Measurements from ENCODE around the gene NAA35. TPM values are rescaled to one million over a fixed set of nuclear protein-coding genes. Genes with fewer than 3 reads are reported as not detected.

The NAA35 gene
- total RNA-seq, 2 experiments from 2014 or later, result 14.2 to 14.6 TPM

DNA sequence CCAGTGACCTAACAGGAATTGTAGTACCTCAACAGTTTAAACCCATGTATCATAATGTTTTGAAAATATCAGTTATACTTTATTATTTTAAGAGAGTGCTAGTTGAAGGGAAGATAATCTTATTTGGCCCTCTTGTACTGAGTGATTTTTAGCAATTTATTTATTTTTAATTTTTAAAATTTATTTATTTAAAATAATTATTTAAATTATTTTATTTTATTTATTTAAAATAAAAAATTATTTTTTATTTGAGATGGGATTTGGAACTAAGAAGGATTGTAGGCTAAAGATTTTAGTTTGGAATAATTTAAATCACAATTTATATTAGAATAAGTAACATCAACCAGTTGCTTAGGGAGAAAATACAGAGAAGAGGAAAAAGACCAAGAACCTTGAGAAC is 54.2 kb downstream of the NAA35 start:
- no peak for DNase-seq
- CTCF ChIA-PET, result no interaction called here
- Mint-ChIP-seq H3K36me3 (ENCODE audit: low read depth) (peaks cover 49% of the 10 kb centered on the region), H3K27ac (no peak overlapping the region), H3K9me3 (no peaks in the 10 kb centered on the region), H3K4me1 (ENCODE audit: low read depth) (no peaks in the 10 kb centered on the region), H3K4me3 (no peak overlapping the region), H3K27me3 (ENCODE audit: low read depth) (no peaks in the 10 kb centered on the region)
- intact Hi-C loops (cut with micrococcal nuclease), result no loop called here

DNA sequence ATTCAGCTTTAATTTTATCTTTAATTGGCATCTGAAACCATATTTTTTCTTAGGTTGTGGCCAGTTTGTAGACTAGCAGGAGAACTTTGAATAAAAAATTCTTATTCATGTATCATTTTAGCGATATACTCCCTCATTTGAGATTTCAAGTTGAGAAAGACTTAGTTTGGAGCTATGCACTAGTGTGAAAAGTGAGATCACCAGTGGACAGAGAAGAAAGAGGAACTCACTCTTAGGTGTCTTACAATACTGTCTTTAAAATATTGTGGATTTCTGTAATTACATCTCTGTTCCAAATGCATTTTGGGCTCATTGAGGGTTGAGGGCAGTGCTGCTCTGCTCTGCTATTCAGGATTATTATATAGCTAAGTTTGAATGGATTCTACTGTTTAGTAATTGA is 54.7 kb downstream of the NAA35 start:
- Mint-ChIP-seq H3K27ac (no peak overlapping the region), H3K36me3 (ENCODE audit: low read depth) (peaks cover 52% of the 10 kb centered on the region), H3K4me3 (no peak overlapping the region), H3K27me3 (ENCODE audit: low read depth) (no peaks in the 10 kb centered on the region), H3K4me1 (ENCODE audit: low read depth) (peaks cover 2% of the 10 kb centered on the region), H3K9me3 (no peaks in the 10 kb centered on the region)
- DNase-seq, result no peak
- intact Hi-C loops (cut with micrococcal nuclease), result no loop called here
- CTCF ChIA-PET, result no interaction called here

DNA sequence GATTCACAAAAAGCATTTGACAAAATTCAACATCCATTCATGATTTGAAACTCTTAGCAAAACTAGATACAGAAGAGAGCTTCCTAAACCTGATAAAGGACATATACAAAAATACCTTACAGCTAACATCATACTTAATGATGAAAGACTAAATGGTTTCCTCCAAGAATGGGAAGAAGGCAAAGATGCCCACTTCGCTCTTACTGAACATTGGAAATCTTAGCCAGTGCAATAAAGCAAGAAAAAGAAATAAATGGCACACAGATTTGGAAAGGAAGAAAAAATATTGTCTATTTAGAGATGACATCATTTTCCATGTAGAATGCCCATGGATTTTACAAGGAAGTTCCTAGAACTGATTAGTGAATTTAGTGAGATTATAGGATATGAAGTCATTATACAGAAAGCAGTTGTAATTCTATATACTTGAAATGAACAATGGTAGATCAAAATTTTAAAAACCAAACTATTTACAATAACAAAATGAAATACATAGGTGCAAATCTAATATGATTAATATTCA is 64.4 kb downstream of the NAA35 start:
- Mint-ChIP-seq H3K27ac (no peak overlapping the region), H3K36me3 (ENCODE audit: low read depth) (peaks cover 60% of the 10 kb centered on the region), H3K9me3 (peaks cover 4% of the 10 kb centered on the region), H3K4me3 (no peak overlapping the region), H3K4me1 (ENCODE audit: low read depth) (peaks cover 2% of the 10 kb centered on the region), H3K27me3 (ENCODE audit: low read depth) (no peaks in the 10 kb centered on the region)
- intact Hi-C loops (cut with micrococcal nuclease), result no loop called here
- CTCF ChIA-PET, result no interaction called here
- no peak for DNase-seq

DNA sequence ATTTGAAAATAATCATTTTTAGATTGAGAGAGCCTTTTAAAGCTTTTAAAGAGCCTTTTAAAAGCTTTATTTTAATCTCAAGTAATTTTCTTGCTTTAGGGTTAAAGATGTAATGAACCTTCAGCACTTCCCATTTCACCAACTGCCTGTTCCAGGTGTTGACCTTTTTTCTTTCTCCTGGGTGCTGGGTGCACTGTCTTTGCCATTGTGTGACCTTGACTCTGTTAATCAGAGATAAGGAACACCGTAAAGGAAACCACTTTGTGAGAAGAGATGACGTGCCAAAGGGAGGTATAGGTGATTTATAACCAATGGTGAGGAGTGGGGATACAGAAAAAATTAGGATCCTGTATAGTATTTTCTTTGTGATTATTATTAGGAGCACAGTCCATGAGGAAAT is 68.2 kb downstream of the NAA35 start:
- Mint-ChIP-seq H3K4me3 (no peak overlapping the region), H3K27ac (no peak overlapping the region), H3K9me3 (peaks cover 4% of the 10 kb centered on the region), H3K4me1 (ENCODE audit: low read depth) (no peaks in the 10 kb centered on the region), H3K36me3 (ENCODE audit: low read depth) (peaks cover 37% of the 10 kb centered on the region), H3K27me3 (ENCODE audit: low read depth) (no peaks in the 10 kb centered on the region)
- DNase-seq, result no peak
- CTCF ChIA-PET, result interaction anchor here (0.6 kb wide), 2 partner anchors 127 to 194 kb away, joined by 3 read pairs; no protein-coding TSS in a partner anchor
- intact Hi-C loops (cut with micrococcal nuclease), result no loop called here

DNA sequence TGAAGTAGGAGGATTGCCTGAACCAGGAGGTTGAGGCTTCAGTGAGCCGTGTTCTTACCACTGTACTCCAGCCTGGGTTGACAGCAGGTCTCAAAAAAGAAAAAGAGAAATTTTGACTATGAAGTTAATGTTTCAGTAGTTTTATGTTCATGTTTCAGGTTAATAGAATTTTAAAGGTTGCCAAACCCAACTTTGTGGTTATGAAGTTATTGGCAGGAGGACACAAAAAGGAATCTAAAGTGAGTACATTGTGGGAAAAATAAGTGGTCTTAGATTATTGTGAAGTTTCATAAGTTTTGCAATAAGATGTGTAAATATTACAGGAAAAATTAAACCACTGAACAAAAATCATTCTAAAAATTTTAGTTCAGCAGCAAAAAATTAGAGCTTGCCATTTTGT is 79.8 kb downstream of the NAA35 start:
- Mint-ChIP-seq H3K27me3 (ENCODE audit: low read depth) (no peaks in the 10 kb centered on the region), H3K4me1 (ENCODE audit: low read depth) (peaks cover 8% of the 10 kb centered on the region), H3K9me3 (no peaks in the 10 kb centered on the region), H3K36me3 (ENCODE audit: low read depth) (peaks cover 62% of the 10 kb centered on the region), H3K27ac (no peak overlapping the region), H3K4me3 (no peak overlapping the region)
- intact Hi-C loops (cut with micrococcal nuclease), result no loop called here
- CTCF ChIA-PET, result no interaction called here
- DNase-seq, result no peak

DNA sequence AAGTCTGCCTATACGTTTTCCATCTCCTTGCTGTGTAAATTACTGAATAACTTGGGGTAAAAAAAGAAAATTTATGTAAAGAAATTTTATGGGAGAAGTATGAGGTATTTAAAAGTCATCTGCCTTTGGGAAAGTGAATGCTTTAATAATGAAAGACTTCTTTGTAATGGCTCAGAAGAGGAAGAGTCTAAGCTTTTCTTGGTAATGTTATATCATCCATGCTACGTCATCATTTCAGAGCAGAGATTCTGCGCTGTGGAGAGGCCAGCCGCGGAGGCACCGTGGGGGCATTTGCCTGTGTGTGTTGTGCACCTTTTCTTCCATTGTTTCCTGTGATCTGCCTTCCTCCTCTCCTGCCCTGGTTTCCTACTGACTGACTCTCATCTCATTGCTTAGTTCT is 80.2 kb downstream of the NAA35 start:
- DNase-seq, result no peak
- Mint-ChIP-seq H3K27me3 (ENCODE audit: low read depth) (no peaks in the 10 kb centered on the region), H3K9me3 (no peaks in the 10 kb centered on the region), H3K4me3 (no peak overlapping the region), H3K27ac (no peak overlapping the region), H3K36me3 (ENCODE audit: low read depth) (peaks cover 66% of the 10 kb centered on the region), H3K4me1 (ENCODE audit: low read depth) (peaks cover 8% of the 10 kb centered on the region)
- intact Hi-C loops (cut with micrococcal nuclease), result no loop called here
- CTCF ChIA-PET, result no interaction called here

DNA sequence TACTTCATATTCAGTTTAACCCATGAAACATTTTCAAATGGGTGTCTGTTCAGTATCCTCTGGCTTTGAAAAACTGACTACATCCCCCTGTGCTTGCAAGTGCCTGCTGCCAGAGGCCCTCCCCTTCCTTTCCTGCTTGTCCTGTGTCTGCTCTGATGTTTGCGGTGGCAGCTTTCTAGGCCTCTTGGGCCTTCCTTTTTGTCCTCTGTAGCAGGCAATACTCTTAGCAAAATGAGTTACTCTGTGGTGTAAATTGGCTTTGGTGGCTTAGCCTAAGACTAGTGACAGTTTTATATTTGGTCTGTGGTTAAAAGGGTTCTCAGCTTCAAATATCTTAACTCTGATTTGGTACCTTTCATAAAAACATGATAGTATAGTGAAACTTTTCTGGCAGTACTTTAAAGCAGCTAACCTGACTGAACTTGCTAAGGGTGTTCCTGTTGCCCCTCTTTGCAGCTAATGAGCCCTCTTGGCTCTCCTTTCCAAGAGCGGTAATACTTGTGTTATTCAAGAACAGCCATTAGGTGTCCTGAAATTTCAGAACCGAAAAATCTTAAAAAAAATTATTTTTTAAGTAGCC is 81.8 kb downstream of the NAA35 start:
- H3K9me3 Mint-ChIP-seq, result peaks cover 3% of the 10 kb centered on the region
- intact Hi-C loops (cut with micrococcal nuclease), result no loop called here
- H3K36me3 Mint-ChIP-seq (ENCODE audit: low read depth), result peaks cover 73% of the 10 kb centered on the region
- CTCF ChIA-PET, result interaction anchor here (0.6 kb wide), 1 partner anchor 1567 kb away, joined by 3 read pairs; no protein-coding TSS in a partner anchor
- no peak overlapping the region for H3K4me3 Mint-ChIP-seq
- H3K27ac Mint-ChIP-seq, result no peak overlapping the region
- no peaks in the 10 kb centered on the region for H3K27me3 Mint-ChIP-seq (ENCODE audit: low read depth)
- H3K4me1 Mint-ChIP-seq (ENCODE audit: low read depth), result peaks cover 8% of the 10 kb centered on the region
- DNase-seq, result peak; percentile 8

DNA sequence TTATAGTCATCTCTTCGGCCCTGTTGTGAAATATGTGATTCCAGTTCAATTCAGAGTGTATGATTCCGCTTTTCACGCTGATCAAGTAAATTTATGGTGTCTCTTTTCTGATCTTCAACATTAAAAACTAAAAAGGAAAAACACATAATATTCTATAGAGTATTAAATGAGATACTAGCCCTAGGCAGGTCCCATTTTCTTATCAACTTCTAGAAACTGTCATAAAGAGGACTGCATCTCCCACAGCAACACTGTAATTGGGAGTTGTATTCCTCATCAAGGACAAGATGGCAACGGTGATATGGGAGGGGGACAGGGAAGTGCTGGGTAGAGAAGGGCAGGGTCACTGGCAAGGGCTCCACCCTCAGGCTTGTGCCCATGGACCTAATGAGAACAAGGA is 86.8 kb downstream of the NAA35 start:
- Mint-ChIP-seq H3K27ac (no peak overlapping the region), H3K36me3 (ENCODE audit: low read depth) (peaks cover 52% of the 10 kb centered on the region), H3K27me3 (ENCODE audit: low read depth) (no peaks in the 10 kb centered on the region), H3K9me3 (peaks cover 6% of the 10 kb centered on the region), H3K4me3 (no peak overlapping the region), H3K4me1 (ENCODE audit: low read depth) (no peaks in the 10 kb centered on the region)
- intact Hi-C loops (cut with micrococcal nuclease), result no loop called here
- DNase-seq, result no peak
- CTCF ChIA-PET, result no interaction called here

DNA sequence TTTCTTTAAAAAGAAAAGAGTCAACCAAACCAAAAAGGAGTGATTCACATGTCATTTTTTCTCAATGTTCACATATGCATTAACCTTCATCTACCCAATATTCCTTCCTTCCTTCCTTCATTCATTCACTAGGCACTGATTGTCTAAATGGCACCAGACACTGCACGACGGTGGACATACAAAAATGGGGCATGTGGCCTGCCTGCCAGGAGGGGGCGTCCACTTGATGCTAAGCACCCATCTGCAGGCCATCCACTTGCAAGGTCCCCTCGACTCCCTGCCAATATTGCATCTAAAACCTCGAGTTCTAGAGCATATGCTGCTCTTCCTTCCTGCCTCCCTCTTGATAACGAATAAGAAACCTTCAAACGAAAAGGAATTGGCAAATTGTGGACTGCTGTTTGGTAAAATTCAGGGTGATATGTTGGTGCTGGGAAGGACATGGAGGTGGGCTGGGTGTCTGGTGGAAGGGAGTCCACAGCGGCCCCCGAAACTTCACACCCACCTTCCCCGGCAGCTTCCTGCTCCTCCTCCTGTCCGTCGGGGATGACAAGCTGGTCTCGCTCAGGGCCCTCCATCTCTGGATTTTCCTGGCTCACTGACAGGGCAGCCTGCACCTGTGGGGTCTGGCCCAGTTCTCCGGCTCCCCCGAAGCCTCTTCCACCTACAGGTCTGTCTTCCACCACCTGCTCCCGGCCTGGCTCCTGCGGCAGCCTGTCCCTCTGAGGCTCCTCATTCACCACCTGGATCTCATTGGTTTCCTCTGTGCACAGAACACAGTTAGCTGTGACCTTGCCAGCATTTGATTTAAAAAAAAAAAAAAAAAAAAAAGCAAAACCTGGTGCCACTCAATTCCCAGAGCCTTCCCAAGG is 94.2 kb downstream of the NAA35 start:
- H3K36me3 Mint-ChIP-seq (ENCODE audit: low read depth), result no peaks in the 10 kb centered on the region
- H3K4me3 Mint-ChIP-seq, result no peak overlapping the region
- H3K27ac Mint-ChIP-seq, result no peak overlapping the region
- intact Hi-C loops (cut with micrococcal nuclease), result no loop called here
- H3K9me3 Mint-ChIP-seq, result peaks cover 2% of the 10 kb centered on the region
- H3K27me3 Mint-ChIP-seq (ENCODE audit: low read depth), result peaks cover 5% of the 10 kb centered on the region
- no peak for DNase-seq
- no peaks in the 10 kb centered on the region for H3K4me1 Mint-ChIP-seq (ENCODE audit: low read depth)
- CTCF ChIA-PET, result no interaction called here

DNA sequence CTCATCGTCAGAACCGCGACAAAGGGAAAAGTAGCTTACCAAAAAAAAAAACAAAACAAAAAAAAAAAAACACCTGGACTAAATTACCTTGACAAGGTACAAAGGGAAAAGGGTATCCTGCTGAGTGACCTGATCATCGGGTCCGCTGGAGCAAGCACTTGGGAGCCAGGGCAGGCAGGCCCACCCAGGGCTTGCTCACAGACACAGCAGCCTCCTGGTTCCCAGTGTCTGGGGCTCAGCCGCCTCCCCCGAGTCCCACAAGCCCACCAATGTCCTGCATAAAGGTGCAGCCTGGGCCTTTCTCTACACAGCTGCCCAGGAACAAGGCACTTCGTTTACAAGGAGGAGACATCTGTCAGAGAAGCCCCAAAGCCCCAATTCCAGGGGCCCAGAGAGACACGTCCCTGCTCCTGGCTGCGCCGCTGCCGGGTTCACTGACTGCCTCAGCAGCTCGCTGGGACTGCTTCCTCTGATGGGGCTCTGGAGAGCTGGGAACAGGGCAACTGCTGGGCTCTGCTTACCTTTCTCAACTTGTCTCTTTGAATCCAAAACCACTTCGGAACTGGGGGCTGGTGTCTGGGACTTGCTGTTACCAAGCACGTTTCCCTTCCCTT is 95.0 kb downstream of the NAA35 start:
- no peak for DNase-seq
- Mint-ChIP-seq H3K27ac (no peak overlapping the region), H3K36me3 (ENCODE audit: low read depth) (no peaks in the 10 kb centered on the region), H3K9me3 (peaks cover 2% of the 10 kb centered on the region), H3K4me1 (ENCODE audit: low read depth) (no peaks in the 10 kb centered on the region), H3K4me3 (no peak overlapping the region), H3K27me3 (ENCODE audit: low read depth) (peaks cover 5% of the 10 kb centered on the region)
- CTCF ChIA-PET, result no interaction called here
- intact Hi-C loops (cut with micrococcal nuclease), result no loop called here

DNA sequence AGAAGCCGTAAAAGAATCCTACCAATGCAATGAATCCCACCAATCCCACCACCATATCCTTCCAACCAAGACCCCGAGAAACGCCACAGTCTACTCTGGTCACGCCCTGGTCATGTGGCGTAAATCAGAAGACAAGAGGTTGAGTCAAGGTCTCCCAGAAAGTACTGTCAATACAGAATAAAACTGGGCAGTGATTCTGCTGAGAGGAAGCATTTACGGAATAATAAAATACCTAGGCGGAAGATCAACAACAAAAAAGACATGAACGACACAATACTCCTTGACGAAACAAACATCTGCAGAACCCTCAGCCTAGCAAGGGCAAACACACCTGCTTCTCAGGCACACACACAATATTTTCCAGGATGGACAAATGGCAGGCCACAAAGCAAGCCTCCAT is 95.6 kb downstream of the NAA35 start:
- Mint-ChIP-seq H3K27ac (no peak overlapping the region), H3K9me3 (peaks cover 2% of the 10 kb centered on the region)

DNA sequence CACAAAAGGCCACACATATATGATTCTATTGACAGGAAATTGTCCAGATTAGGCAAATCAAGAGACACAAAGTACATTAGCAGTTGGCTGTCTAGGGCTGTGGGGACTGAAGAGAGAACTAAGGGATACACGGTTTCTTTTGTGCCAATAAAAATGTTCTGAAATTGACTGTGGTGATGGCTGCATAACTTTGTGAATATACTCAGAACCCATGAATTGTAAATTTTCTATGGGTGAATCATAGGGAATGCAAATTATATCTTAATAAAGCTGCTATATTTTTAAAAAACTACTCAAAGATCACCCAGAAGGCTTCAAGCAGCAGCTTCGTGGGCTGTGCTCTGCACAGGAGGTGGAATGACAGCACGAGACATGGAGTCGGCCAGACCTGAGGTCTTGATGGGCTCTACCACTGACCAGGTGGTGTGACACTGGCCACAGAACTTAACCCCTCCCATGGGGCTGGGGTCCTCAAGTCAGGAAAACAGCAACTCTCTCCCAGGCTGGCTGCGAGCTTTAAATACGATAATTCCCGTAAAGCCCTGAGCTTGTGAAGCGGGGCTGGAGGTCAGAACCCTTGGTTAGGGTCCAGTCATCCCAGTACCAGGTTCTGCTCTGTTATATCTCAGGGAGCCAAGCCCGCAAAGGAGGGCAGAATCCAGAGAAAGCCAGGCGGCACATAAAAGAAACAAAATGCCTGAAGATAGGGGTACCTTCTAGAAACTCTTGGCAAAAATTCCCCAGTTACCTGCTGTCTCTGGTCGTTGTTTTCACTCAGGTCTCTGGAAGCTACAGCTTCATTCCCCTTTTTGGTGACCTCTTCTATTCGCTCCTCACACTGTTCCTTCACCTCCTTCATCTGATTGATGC is 99.3 kb downstream of the NAA35 start:
- H3K36me3 Mint-ChIP-seq (ENCODE audit: low read depth), result no peaks in the 10 kb centered on the region
- H3K27me3 Mint-ChIP-seq (ENCODE audit: low read depth), result peaks cover 5% of the 10 kb centered on the region
- intact Hi-C loops (cut with micrococcal nuclease), result no loop called here
- H3K4me1 Mint-ChIP-seq (ENCODE audit: low read depth), result no peaks in the 10 kb centered on the region
- H3K27ac Mint-ChIP-seq, result no peak overlapping the region
- no peak overlapping the region for H3K4me3 Mint-ChIP-seq
- DNase-seq, result no peak
- CTCF ChIA-PET, result no interaction called here
- peaks cover 2% of the 10 kb centered on the region for H3K9me3 Mint-ChIP-seq

More for the DNA sequence above, 95.6 kb downstream of the NAA35 start:
- no peaks in the 10 kb centered on the region for H3K4me1 Mint-ChIP-seq (ENCODE audit: low read depth)
- no peak for DNase-seq
- intact Hi-C loops (cut with micrococcal nuclease), result no loop called here
- peaks cover 5% of the 10 kb centered on the region for H3K27me3 Mint-ChIP-seq (ENCODE audit: low read depth)
- CTCF ChIA-PET, result no interaction called here
- H3K36me3 Mint-ChIP-seq (ENCODE audit: low read depth), result no peaks in the 10 kb centered on the region
- no peak overlapping the region for H3K4me3 Mint-ChIP-seq
